Common myeloid progenitor, CD34-positive (primary cell): Measurements from ENCODE around the gene ABCG1.

Experiments used
- CTCF ChIA-PET: fragments of 350-600 bp; sonication (Branson Sonifier 250); formaldehyde crosslinking; loops from one replicate; lab custom pipeline; 2021; ENCODE audit warnings: antibody characterized with exemption; lab: Charles Lee
- POLR2A ChIA-PET: fragments of 350-600 bp; sonication (Branson Sonifier 250); formaldehyde crosslinking; loops from one replicate; lab custom pipeline; 2021; ENCODE audit warnings: antibody characterized with exemption; lab: Charles Lee
- DNase-seq, 3 donors: peaks; one replicate each; pipeline versions ENCODE4 v3.0.0 to v3.0.0-alpha.2; 2013
- H3K27ac ChIP-seq, 2 experiments: 1 replicate in 1 of 2; 2 replicates in 1 of 2; pipeline ENCODE4 v1.7.0; 2013; ENCODE audit warnings: inconsistent platforms in 2 of 2, low read length in 2 of 2, mild to moderate bottlenecking in 2 of 2, low read depth in 1 of 2, moderate library complexity in 1 of 2; ENCODE audit not compliant: severe bottlenecking in 2 of 2, insufficient read depth in 1 of 2, poor library complexity in 1 of 2
- H3K27me3 ChIP-seq, 5 experiments: replicated peaks in 2 of 5; 1 replicate in 3 of 5; 2 replicates in 2 of 5; pipeline versions ENCODE4 v1.6.1 to v1.7.0; 2013; ENCODE audit warnings: low read length in 4 of 5, mild to moderate bottlenecking in 2 of 5, moderate library complexity in 2 of 5, inconsistent platforms in 1 of 5; ENCODE audit not compliant: insufficient read depth in 5 of 5, control insufficient read depth in 4 of 5
- H3K36me3 ChIP-seq, 4 experiments: 1 replicate in 2 of 4; 2 replicates in 2 of 4; pipeline versions ENCODE4 v1.6.1 to v1.7.0; 2013; ENCODE audit warnings: low read length in 3 of 4, control low read depth in 1 of 4, mild to moderate bottlenecking in 1 of 4; ENCODE audit not compliant: control insufficient read depth in 4 of 4, insufficient read depth in 4 of 4
- H3K4me1 ChIP-seq, 4 experiments: 1 replicate in 3 of 4; 2 replicates in 1 of 4; pipeline versions ENCODE4 v1.6.1 to v1.7.1; 2013; ENCODE audit warnings: low read length in 3 of 4, mild to moderate bottlenecking in 3 of 4, control low read depth in 1 of 4, inconsistent platforms in 1 of 4, moderate library complexity in 1 of 4; ENCODE audit not compliant: control insufficient read depth in 4 of 4, insufficient read depth in 4 of 4; ENCODE audit errors: control extremely low read depth in 1 of 4
- H3K4me3 ChIP-seq, 7 experiments: 1 replicate in 4 of 7; 2 replicates in 3 of 7; pipeline versions ENCODE4 v1.5.1 to v1.7.0; 2013; ENCODE audit warnings: mild to moderate bottlenecking in 7 of 7, low read length in 6 of 7, moderate library complexity in 6 of 7, inconsistent platforms in 2 of 7, low read depth in 2 of 7, control low read depth in 1 of 7; ENCODE audit not compliant: insufficient read depth in 4 of 7, control insufficient read depth in 1 of 7; ENCODE audit errors: extremely low read depth in 1 of 7
- H3K9me3 ChIP-seq, 5 experiments: 1 replicate in 4 of 5; 2 replicates in 1 of 5; pipeline versions ENCODE4 v1.6.1 to v1.7.1; 2013; ENCODE audit warnings: low read length in 4 of 5, mild to moderate bottlenecking in 2 of 5, inconsistent platforms in 1 of 5, low read depth in 1 of 5, moderate library complexity in 1 of 5; ENCODE audit not compliant: control insufficient read depth in 4 of 5, insufficient read depth in 2 of 5; ENCODE audit errors: control extremely low read depth in 1 of 5
- WGBS: methylation state at CpG from one replicate; pipeline ENCODE4 v1.1.5; 2013; ENCODE audit not compliant: insufficient coverage; 5-methylcytosine and 5-hydroxymethylcytosine counted together

Gene ABCG1

DNA sequence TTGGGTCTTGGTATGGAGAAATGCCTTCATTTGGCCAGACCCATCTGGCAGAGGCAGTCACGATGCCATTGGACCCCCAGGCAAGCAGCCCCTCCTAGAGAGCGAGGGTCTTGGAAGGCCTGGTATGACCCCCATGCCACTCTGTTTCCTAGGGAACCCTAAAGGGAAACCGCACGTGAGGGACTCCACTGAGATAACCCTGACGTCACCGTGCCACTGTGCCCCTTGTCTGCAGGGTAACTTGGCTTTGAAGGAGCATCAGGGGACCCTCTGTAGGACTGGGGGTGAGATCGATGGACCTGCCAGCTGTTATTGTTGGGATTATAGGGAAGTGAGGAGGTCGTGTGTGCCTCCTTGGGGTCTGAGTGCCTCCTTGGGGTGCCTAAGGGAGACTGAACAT, 34.5 kb downstream of the ABCG1 start:
- H3K27me3 ChIP-seq = no peaks in the 10 kb centered on the region

DNA sequence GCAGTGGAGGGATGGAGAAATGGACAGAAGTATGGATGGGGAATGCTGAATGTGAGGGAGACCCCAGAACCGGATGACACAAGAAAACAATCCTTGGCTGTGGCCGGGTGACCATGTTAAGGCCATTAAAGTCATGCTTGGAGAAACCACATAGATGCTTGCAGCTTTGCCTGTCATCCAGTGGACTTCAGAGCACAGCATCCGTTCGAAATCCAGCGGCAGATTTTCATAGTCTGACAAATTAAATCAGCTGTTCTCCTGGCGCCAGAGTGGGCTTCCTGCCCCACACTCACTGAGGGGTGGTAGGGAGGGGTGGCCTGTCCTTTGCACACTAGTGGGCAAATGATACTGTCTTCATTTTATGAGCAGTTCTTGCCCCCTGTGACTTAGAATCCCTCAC, 35.1 kb downstream of the ABCG1 start:
- Histone ChIP-seq H3K27ac (no peak overlapping the region), H3K9me3 (no peaks in the 10 kb centered on the region), H3K36me3 (no peaks in the 10 kb centered on the region), H3K4me1 (peaks cover 4 to 52% (median 37%) of the 10 kb centered on the region in 4 experiments), H3K4me3 (no peak overlapping the region), H3K27me3 (no peaks in the 10 kb centered on the region)
- ChIA-PET CTCF (interaction anchor here (0.7 to 3.6 kb wide), 11 partner anchors 8 to 85 kb away, joined by 3 to 14 read pairs (median 4); no protein-coding TSS in a partner anchor), POLR2A (interaction anchor here (1.2 kb wide), 1 partner anchor 15 kb away, joined by 3 read pairs; no protein-coding TSS in a partner anchor)
- DNase-seq = peak in 1 of 3 donors; percentile 44
- 47% methylated on average over 5 of the region's 6 CpGs for WGBS

More for the DNA sequence above, 34.5 kb downstream of the ABCG1 start:
- Histone ChIP-seq H3K9me3 (no peaks in the 10 kb centered on the region), H3K27ac (no peak overlapping the region), H3K36me3 (no peaks in the 10 kb centered on the region), H3K4me1 (peaks cover 1 to 46% (median 32%) of the 10 kb centered on the region in 4 experiments), H3K4me3 (no peak overlapping the region)
- CTCF ChIA-PET = interaction anchor here (1.0 to 3.6 kb wide), 11 partner anchors 7 to 85 kb away, joined by 3 to 14 read pairs (median 5); no protein-coding TSS in a partner anchor
- no peak for DNase-seq
- WGBS = 92% methylated on average over 7 of the region's 8 CpGs
- POLR2A ChIA-PET = interaction anchor here (1.2 kb wide), 1 partner anchor 15 kb away, joined by 3 read pairs; no protein-coding TSS in a partner anchor

DNA sequence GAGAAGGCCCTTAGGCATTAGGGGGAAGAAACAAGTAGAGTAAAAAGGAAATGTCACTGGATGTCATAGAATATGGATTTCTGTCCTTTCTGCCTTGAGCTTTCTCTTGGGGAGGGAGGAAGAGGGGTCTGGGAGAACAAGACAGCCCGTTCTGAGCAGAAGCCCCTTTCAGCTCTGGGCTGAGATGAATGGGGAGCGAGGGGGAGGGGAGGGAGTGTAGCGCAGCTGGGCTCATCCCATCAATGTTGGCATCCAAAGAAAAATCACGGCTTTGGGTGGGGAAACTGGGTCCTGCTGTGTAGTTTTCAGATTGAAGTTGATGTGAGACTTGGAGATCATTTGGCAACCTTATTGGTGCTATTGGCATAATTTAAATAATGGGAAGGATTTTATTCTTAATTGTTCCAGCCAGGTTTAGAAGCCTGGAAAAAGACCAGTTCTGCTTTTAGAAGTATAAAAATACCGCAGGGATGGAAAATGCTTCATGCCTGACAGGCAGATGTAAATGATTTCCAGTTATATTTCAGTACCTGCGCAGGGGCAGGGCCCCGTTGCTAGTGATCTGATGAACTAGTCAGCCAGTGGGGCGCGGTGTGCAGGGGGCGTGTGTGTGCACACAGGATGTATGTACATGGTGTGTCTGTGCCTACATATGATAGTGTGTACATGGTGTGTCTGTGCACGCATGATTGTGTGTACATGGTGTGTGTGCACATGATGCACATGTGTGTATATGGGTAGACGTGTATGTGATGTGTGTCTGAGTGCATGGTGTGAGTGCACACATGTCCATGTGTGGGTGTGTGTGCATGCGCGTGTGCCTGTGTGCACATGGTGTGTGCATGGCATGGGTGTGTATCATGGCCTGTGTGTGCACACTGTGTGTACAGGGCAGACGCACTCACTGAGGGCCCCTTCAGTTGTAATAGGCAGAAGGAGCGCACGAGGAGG, 36.0 kb downstream of the ABCG1 start:
- POLR2A ChIA-PET = interaction anchor here (1.1 to 1.2 kb wide), 2 partner anchors 16 to 34 kb away, joined by 3 read pairs; no protein-coding TSS in a partner anchor
- H3K36me3 ChIP-seq = no peaks in the 10 kb centered on the region
- DNase-seq = peak in 1 of 3 donors; percentile 39
- H3K4me3 ChIP-seq = no peak overlapping the region
- H3K4me1 ChIP-seq = peaks cover 4 to 58% (median 45%) of the 10 kb centered on the region in 4 experiments
- CTCF ChIA-PET = interaction anchor here (0.7 to 3.6 kb wide), 12 partner anchors 8 to 109 kb away, joined by 3 to 14 read pairs (median 3); no protein-coding TSS in a partner anchor
- no peaks in the 10 kb centered on the region for H3K9me3 ChIP-seq
- H3K27me3 ChIP-seq = no peaks in the 10 kb centered on the region
- no peak overlapping the region for H3K27ac ChIP-seq
- 80% methylated on average over 10 of the region's 17 CpGs for WGBS

- peaks cover 4 to 57% (median 45%) of the 10 kb centered on the region in 4 experiments for H3K4me1 ChIP-seq
- H3K9me3 ChIP-seq = no peaks in the 10 kb centered on the region
- ChIA-PET CTCF (interaction anchor here (1.0 to 2.0 kb wide), 4 partner anchors 11 to 110 kb away, joined by 3 to 21 read pairs (median 6); no protein-coding TSS in a partner anchor), POLR2A (interaction anchor here (1.1 kb wide), 1 partner anchor 35 kb away, joined by 3 read pairs; no protein-coding TSS in a partner anchor)
- no peak for DNase-seq
- no peaks in the 10 kb centered on the region for H3K27me3 ChIP-seq
- no peaks in the 10 kb centered on the region for H3K36me3 ChIP-seq
- no peak overlapping the region for H3K27ac ChIP-seq
- WGBS = 100% methylated on average over 4 of the region's 4 CpGs
- no peak overlapping the region for H3K4me3 ChIP-seq
Observed at GRCh38 chr21:42255825-42256224, 36.9 kb downstream of the ABCG1 start.

DNA sequence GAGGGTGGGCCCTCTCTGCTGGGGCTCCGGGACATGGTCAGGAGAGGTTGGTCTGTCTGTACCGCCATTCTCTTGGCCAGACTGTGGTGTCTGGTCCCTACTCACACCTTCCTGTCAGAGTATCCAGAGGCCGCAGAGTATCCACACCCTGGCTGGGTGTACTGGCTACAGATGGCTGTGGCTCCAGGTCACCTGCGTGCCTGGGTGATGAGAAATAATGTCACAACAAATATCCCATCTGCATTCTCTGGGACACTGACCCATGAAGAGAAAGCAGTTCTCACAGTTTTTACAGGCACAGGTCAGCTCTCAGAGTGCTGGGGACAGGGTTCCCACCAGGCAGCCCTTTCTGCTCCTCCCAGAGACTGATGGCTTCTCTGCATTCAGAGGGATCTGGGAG, 37.4 kb downstream of the ABCG1 start:
- WGBS = 96% methylated on average over 3 of the region's 4 CpGs
- Histone ChIP-seq H3K9me3 (no peaks in the 10 kb centered on the region), H3K27me3 (no peaks in the 10 kb centered on the region), H3K4me1 (peaks cover 4 to 54% (median 40%) of the 10 kb centered on the region in 4 experiments), H3K27ac (no peak overlapping the region), H3K4me3 (no peak overlapping the region), H3K36me3 (no peaks in the 10 kb centered on the region)
- no peak for DNase-seq
- POLR2A ChIA-PET = interaction anchor here (1.1 kb wide), 1 partner anchor 35 kb away, joined by 3 read pairs; no protein-coding TSS in a partner anchor
- CTCF ChIA-PET = interaction anchor here (1.1 to 2.0 kb wide), 7 partner anchors 12 to 111 kb away, joined by 3 to 21 read pairs (median 6); no protein-coding TSS in a partner anchor

GRCh38 chr21:42257091-42257765, 38.3 kb downstream of the ABCG1 start:
- no peak overlapping the region for H3K4me3 ChIP-seq
- CTCF ChIA-PET = interaction anchor here (0.8 to 2.0 kb wide), 9 partner anchors 11 to 112 kb away, joined by 3 to 21 read pairs (median 5); no protein-coding TSS in a partner anchor
- H3K27me3 ChIP-seq = no peaks in the 10 kb centered on the region
- POLR2A ChIA-PET = no interaction called here
- peaks cover 4 to 60% (median 44%) of the 10 kb centered on the region in 4 experiments for H3K4me1 ChIP-seq
- whole genome bisulfite sequencing = 97% methylated on average over 11 of the region's 12 CpGs
- H3K27ac ChIP-seq = no peak overlapping the region
- no peak for DNase-seq
- H3K9me3 ChIP-seq = no peaks in the 10 kb centered on the region
- peaks cover 0 to 3% (median 0%) of the 10 kb centered on the region in 4 experiments for H3K36me3 ChIP-seq
